ENCODE data around the gene FBXL15. TPM values are rescaled to one million over a fixed set of nuclear protein-coding genes. Genes with fewer than 3 reads are reported as not detected.

The FBXL15 gene
- total and polyA plus RNA-seq, 9 of the 15 experiments (the other 6 are each of a cell fraction or from before 2014, with no cell fraction given): 0.08 to 25.9 (median 3.5) TPM

DNA sequence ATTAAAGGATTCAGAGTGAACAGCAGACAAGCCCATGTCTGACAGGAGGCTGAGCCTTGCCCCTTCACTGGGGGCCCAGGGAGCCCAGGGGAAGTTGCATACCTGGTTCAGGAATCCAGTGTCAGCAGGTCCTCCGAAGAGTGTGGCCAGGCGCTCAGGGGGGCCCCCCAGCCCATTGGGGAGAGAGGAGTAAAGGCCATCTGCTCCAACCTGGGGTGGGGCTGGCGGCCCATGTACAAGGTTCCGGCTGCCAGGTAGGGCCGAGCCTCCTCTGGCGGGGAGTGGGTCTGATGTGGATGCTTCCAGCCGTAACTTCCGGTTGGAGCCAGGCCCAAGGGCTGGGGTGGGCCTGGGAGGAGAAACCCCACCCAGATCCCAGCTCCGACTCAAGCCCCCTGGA, 4.4 kb upstream of the FBXL15 start (continued):
- TF ChIP-seq PBX2 (CRISPR knock-in tag; IDR thresholded peaks at IDR 0.05; ENCODE audit: low read depth) (no peak), PBX2 (tag; conservative IDR thresholded peaks at IDR 0.05; ENCODE audit: low read depth) (no peak), HIVEP1 (CRISPR knock-in tag; IDR thresholded peaks at IDR 0.05) (no peak), FOXA1 (IDR thresholded peaks at IDR 0.05; ENCODE audit: borderline replicate concordance) (no peak)
- TF ChIP-seq, protein P1, sequence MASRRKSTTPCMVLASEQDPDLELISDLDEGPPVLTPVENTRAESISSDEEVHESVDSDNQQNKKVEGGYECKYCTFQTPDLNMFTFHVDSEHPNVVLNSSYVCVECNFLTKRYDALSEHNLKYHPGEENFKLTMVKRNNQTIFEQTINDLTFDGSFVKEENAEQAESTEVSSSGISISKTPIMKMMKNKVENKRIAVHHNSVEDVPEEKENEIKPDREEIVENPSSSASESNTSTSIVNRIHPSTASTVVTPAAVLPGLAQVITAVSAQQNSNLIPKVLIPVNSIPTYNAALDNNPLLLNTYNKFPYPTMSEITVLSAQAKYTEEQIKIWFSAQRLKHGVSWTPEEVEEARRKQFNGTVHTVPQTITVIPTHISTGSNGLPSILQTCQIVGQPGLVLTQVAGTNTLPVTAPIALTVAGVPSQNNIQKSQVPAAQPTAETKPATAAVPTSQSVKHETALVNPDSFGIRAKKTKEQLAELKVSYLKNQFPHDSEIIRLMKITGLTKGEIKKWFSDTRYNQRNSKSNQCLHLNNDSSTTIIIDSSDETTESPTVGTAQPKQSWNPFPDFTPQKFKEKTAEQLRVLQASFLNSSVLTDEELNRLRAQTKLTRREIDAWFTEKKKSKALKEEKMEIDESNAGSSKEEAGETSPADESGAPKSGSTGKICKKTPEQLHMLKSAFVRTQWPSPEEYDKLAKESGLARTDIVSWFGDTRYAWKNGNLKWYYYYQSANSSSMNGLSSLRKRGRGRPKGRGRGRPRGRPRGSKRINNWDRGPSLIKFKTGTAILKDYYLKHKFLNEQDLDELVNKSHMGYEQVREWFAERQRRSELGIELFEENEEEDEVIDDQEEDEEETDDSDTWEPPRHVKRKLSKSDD (conservative IDR thresholded peaks at IDR 0.05; ENCODE audit: low read length): no peak
- TF ChIP-seq, protein P2, sequence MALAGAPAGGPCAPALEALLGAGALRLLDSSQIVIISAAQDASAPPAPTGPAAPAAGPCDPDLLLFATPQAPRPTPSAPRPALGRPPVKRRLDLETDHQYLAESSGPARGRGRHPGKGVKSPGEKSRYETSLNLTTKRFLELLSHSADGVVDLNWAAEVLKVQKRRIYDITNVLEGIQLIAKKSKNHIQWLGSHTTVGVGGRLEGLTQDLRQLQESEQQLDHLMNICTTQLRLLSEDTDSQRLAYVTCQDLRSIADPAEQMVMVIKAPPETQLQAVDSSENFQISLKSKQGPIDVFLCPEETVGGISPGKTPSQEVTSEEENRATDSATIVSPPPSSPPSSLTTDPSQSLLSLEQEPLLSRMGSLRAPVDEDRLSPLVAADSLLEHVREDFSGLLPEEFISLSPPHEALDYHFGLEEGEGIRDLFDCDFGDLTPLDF (CRISPR knock-in tag; IDR thresholded peaks at IDR 0.05): no peak
